ENCODE measurements around the gene EMP3. TPM values are rescaled to one million over a fixed set of nuclear protein-coding genes. Genes with fewer than 3 reads are reported as not detected.

Gene EMP3
- total and polyA plus RNA-seq, 9 of the 15 experiments (the other 6 are each of a cell fraction or from before 2014, with no cell fraction given) = 123 to 386 (median 296) TPM

DNA sequence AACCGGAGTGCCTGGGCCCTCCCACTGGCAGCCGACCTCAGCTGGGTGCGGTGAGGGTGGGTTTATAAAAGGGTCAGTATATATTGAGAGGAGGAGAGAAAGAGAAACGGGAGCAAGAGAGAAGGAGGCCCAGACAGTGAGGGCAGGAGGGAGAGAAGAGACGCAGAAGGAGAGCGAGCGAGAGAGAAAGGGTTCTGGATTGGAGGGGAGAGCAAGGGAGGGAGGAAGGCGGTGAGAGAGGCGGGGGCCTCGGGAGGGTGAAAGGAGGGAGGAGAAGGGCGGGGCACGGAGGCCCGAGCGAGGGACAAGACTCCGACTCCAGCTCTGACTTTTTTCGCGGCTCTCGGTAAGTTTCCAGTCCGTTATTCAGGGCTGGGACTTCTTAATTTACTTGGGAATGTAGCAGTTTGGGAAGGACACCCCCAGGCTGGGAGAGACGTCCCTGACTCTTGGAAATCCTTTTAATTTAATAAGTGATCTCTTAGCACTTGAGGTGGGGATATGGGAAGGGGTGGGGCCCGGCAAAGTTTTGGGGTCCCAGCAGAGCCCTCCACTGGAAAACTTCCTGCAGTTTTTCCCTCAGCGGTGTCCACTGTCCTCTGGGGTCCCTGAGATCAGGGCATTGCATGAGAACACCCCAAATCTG, at the start of gene EMP3 (continued):
- TF ChIP-seq, protein P1, sequence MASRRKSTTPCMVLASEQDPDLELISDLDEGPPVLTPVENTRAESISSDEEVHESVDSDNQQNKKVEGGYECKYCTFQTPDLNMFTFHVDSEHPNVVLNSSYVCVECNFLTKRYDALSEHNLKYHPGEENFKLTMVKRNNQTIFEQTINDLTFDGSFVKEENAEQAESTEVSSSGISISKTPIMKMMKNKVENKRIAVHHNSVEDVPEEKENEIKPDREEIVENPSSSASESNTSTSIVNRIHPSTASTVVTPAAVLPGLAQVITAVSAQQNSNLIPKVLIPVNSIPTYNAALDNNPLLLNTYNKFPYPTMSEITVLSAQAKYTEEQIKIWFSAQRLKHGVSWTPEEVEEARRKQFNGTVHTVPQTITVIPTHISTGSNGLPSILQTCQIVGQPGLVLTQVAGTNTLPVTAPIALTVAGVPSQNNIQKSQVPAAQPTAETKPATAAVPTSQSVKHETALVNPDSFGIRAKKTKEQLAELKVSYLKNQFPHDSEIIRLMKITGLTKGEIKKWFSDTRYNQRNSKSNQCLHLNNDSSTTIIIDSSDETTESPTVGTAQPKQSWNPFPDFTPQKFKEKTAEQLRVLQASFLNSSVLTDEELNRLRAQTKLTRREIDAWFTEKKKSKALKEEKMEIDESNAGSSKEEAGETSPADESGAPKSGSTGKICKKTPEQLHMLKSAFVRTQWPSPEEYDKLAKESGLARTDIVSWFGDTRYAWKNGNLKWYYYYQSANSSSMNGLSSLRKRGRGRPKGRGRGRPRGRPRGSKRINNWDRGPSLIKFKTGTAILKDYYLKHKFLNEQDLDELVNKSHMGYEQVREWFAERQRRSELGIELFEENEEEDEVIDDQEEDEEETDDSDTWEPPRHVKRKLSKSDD (conservative IDR thresholded peaks at IDR 0.05; ENCODE audit: low read length) = no peak
- TF ChIP-seq, protein P2, sequence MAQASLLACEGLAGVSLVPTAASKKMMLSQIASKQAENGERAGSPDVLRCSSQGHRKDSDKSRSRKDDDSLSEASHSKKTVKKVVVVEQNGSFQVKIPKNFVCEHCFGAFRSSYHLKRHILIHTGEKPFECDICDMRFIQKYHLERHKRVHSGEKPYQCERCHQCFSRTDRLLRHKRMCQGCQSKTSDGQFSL (CRISPR knock-in tag; IDR thresholded peaks at IDR 0.05) = peak; percentile 57; the same call in 1 of the 2 replicates
- TF ChIP-seq, protein P2 (tag; IDR thresholded peaks at IDR 0.05) = no peak
- TF ChIP-seq ETV5 (CRISPR knock-in tag; IDR thresholded peaks at IDR 0.05; ENCODE audit: low read depth) = 0 out of 2 replicates have a peak, but pooled peaks have one; percentile 45
- TF ChIP-seq ZNF212 (CRISPR knock-in tag; IDR thresholded peaks at IDR 0.05) = no peak
- TF ChIP-seq, protein P3, sequence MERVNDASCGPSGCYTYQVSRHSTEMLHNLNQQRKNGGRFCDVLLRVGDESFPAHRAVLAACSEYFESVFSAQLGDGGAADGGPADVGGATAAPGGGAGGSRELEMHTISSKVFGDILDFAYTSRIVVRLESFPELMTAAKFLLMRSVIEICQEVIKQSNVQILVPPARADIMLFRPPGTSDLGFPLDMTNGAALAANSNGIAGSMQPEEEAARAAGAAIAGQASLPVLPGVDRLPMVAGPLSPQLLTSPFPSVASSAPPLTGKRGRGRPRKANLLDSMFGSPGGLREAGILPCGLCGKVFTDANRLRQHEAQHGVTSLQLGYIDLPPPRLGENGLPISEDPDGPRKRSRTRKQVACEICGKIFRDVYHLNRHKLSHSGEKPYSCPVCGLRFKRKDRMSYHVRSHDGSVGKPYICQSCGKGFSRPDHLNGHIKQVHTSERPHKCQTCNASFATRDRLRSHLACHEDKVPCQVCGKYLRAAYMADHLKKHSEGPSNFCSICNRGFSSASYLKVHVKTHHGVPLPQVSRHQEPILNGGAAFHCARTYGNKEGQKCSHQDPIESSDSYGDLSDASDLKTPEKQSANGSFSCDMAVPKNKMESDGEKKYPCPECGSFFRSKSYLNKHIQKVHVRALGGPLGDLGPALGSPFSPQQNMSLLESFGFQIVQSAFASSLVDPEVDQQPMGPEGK (CRISPR knock-in tag; IDR thresholded peaks at IDR 0.05; ENCODE audit: borderline replicate concordance) = no peak
- no peak for TF ChIP-seq JUNB (CRISPR knock-in tag; conservative IDR thresholded peaks at IDR 0.05)
- TF ChIP-seq SRSF7 (optimal IDR thresholded peaks at IDR 0.05; ENCODE audit: low read depth, low read length) = no peak
- peak; percentile 97 for TF ChIP-seq OTX1 (CRISPR knock-in tag; IDR thresholded peaks at IDR 0.05)
- TF ChIP-seq MYC (IDR thresholded peaks at IDR 0.05; ENCODE audit: low read depth, low read length) = peak; percentile 35; the same call in 1 of the 2 replicates
- 0 out of 2 replicates have a peak, but pooled peaks have one; percentile 44 for TF ChIP-seq MYC (CRISPR knock-in tag; IDR thresholded peaks at IDR 0.05; ENCODE audit: borderline replicate concordance, low read depth)
- TF ChIP-seq, protein P4, sequence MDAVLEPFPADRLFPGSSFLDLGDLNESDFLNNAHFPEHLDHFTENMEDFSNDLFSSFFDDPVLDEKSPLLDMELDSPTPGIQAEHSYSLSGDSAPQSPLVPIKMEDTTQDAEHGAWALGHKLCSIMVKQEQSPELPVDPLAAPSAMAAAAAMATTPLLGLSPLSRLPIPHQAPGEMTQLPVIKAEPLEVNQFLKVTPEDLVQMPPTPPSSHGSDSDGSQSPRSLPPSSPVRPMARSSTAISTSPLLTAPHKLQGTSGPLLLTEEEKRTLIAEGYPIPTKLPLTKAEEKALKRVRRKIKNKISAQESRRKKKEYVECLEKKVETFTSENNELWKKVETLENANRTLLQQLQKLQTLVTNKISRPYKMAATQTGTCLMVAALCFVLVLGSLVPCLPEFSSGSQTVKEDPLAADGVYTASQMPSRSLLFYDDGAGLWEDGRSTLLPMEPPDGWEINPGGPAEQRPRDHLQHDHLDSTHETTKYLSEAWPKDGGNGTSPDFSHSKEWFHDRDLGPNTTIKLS (IDR thresholded peaks at IDR 0.05; ENCODE audit: borderline replicate concordance, low read depth) = no peak; the same call in 1 of the 2 replicates
- TF ChIP-seq FOXP1 (CRISPR knock-in tag; IDR thresholded peaks at IDR 0.05) = no peak
- TF ChIP-seq EHMT2 (IDR thresholded peaks at IDR 0.05) = peak; percentile 46; the same call in 1 of the 2 replicates
- no peak for TF ChIP-seq MCM2 (IDR thresholded peaks at IDR 0.05; ENCODE audit: low read depth)
- TF ChIP-seq CEBPB (tag; IDR thresholded peaks at IDR 0.05) = no peak
- TF ChIP-seq CHD4 (IDR thresholded peaks at IDR 0.05; ENCODE audit: insufficient read depth, insufficient replicate concordance, low read depth, low read length, poor library complexity, severe bottlenecking) = no peak

Measured in K562 (cell line).